ENCODE measurements around the gene GALNT5. TPM values are rescaled to one million over a fixed set of nuclear protein-coding genes. Genes with fewer than 3 reads are reported as not detected.
A peak's percentile ranks its signal among the peaks of the same experiment; 100 is the strongest.

GALNT5 gene
- total and polyA plus RNA-seq, 5 experiments from 2014 or later, result not detected

- Mint-ChIP-seq H3K36me3 (peaks cover 11 to 31% (median 22%) of the 10 kb centered on the region in 3 donors), H3K4me3 (no peak overlapping the region), H3K4me1 (peaks cover 15 to 27% (median 26%) of the 10 kb centered on the region in 4 donors), H3K27ac (no peak overlapping the region), H3K9me3 (no peaks in the 10 kb centered on the region), H3K27me3 (no peaks in the 10 kb centered on the region)
- ATAC-seq (no peak), DNase-seq (no peak)
- POLR2A ChIA-PET, result interaction anchor here (0.7 kb wide), 1 partner anchor 1134 kb away, joined by 4 read pairs; no protein-coding TSS in a partner anchor
These were observed 66.9 kb downstream of the GALNT5 start for GRCh38 chr2:157324331-157324843.

GRCh38 chr2:157325786-157326185, 68.3 kb downstream of the GALNT5 start, which contains the start of gene ERMN:
ERMN (minus strand) TSS chr2:157325824; CDS start chr2:157325642, 182 bp downstream.
- Mint-ChIP-seq H3K36me3 (peaks cover 11 to 27% (median 19%) of the 10 kb centered on the region in 3 donors), H3K27ac (peak within 1 kb of the TSS in 3 of 10 donors; percentile 39 to 84 (median 44)), H3K4me1 (peaks cover 19 to 40% (median 39%) of the 10 kb centered on the region in 4 donors), H3K9me3 (no peaks in the 10 kb centered on the region), H3K4me3 (no peak within 1 kb of the TSS), H3K27me3 (no peaks in the 10 kb centered on the region)
- no peak for ATAC-seq
- no peak for DNase-seq
- POLR2A ChIA-PET, result interaction anchor here (0.6 to 13.3 kb wide), 6 partner anchors 22 to 271 kb away, joined by 3 to 174 read pairs (median 17); partner anchors contain the start of gene CYTIP

- H3K4me3 Mint-ChIP-seq, result no peak overlapping the region
- peaks cover 4 to 22% (median 11%) of the 10 kb centered on the region in 3 donors for H3K36me3 Mint-ChIP-seq
- no peaks in the 10 kb centered on the region for H3K9me3 Mint-ChIP-seq
- ATAC-seq (no peak), DNase-seq (no peak)
- no peaks in the 10 kb centered on the region for H3K27me3 Mint-ChIP-seq
- peaks cover 20 to 49% (median 45%) of the 10 kb centered on the region in 4 donors for H3K4me1 Mint-ChIP-seq
- POLR2A ChIA-PET, result interaction anchor here (1.2 to 13.3 kb wide), 8 partner anchors 11 to 270 kb away, joined by 3 to 174 read pairs (median 12); partner anchors contain the start of gene CYTIP
- H3K27ac Mint-ChIP-seq, result peak overlapping the region in 3 of 10 donors; percentile 39 to 84 (median 44)
These were observed 69.2 kb downstream of the GALNT5 start for GRCh38 chr2:157326698-157327097.

GRCh38 chr2:157327200-157327599, 69.7 kb downstream of the GALNT5 start:
- Mint-ChIP-seq H3K4me1 (peaks cover 21 to 51% (median 49%) of the 10 kb centered on the region in 4 donors), H3K27me3 (no peaks in the 10 kb centered on the region), H3K36me3 (peaks cover 3 to 19% (median 6%) of the 10 kb centered on the region in 3 donors), H3K9me3 (no peaks in the 10 kb centered on the region), H3K27ac (peak overlapping the region; percentile 8 to 96 (median 93)), H3K4me3 (peak overlapping the region; percentile 51 to 84 (median 70))
- DNase-seq, result no peak
- ATAC-seq, result no peak
- POLR2A ChIA-PET, result interaction anchor here (0.5 to 13.3 kb wide), 17 partner anchors 11 to 1770 kb away, joined by 3 to 174 read pairs (median 4); partner anchors contain the start of gene CYTIP

- peaks cover 25 to 55% (median 53%) of the 10 kb centered on the region in 4 donors for H3K4me1 Mint-ChIP-seq
- H3K4me3 Mint-ChIP-seq, result peak overlapping the region; percentile 51 to 84 (median 70)
- ATAC-seq (peak; percentile 88 to 90), DNase-seq (peak; percentile 74 to 92 (median 82))
- peak overlapping the region; percentile 8 to 96 (median 93) for H3K27ac Mint-ChIP-seq
- H3K36me3 Mint-ChIP-seq, result peaks cover 3 to 14% (median 6%) of the 10 kb centered on the region in 3 donors
- no peaks in the 10 kb centered on the region for H3K27me3 Mint-ChIP-seq
- POLR2A ChIA-PET, result interaction anchor here (0.5 to 13.3 kb wide), 17 partner anchors 12 to 1770 kb away, joined by 3 to 174 read pairs (median 4); partner anchors contain the start of gene CYTIP
- H3K9me3 Mint-ChIP-seq, result no peaks in the 10 kb centered on the region
These were observed 70.4 kb downstream of the GALNT5 start for GRCh38 chr2:157327621-157328500.

- DNase-seq (no peak), ATAC-seq (no peak)
- H3K4me3 Mint-ChIP-seq, result peak overlapping the region in 2 of 10 donors; percentile 1 to 30
- peaks cover 35 to 70% (median 68%) of the 10 kb centered on the region in 4 donors for H3K4me1 Mint-ChIP-seq
- no peaks in the 10 kb centered on the region for H3K9me3 Mint-ChIP-seq
- POLR2A ChIA-PET, result interaction anchor here (1.1 to 13.3 kb wide), 6 partner anchors 76 to 106 kb away, joined by 3 to 174 read pairs (median 10); no protein-coding TSS in a partner anchor
- H3K27me3 Mint-ChIP-seq, result no peaks in the 10 kb centered on the region
- no peaks in the 10 kb centered on the region for H3K36me3 Mint-ChIP-seq
- peak overlapping the region in 9 of 10 donors; percentile 3 to 91 (median 72) for H3K27ac Mint-ChIP-seq
These were observed 72.0 kb downstream of the GALNT5 start for GRCh38 chr2:157329524-157329923.

- DNase-seq (no peak), ATAC-seq (no peak)
- POLR2A ChIA-PET, result interaction anchor here (1.0 to 13.3 kb wide), 6 partner anchors 72 to 110 kb away, joined by 4 to 174 read pairs (median 8); partner anchors contain the start of gene CYTIP
- H3K27ac Mint-ChIP-seq, result peak overlapping the region; percentile 10 to 91 (median 80)
- no peaks in the 10 kb centered on the region for H3K9me3 Mint-ChIP-seq
- H3K4me3 Mint-ChIP-seq, result peak overlapping the region in 3 of 10 donors; percentile 3 to 59 (median 15)
- H3K27me3 Mint-ChIP-seq, result no peaks in the 10 kb centered on the region
- H3K4me1 Mint-ChIP-seq, result peaks cover 41 to 87% (median 85%) of the 10 kb centered on the region in 4 donors
- no peaks in the 10 kb centered on the region for H3K36me3 Mint-ChIP-seq
These were observed 76.0 kb downstream of the GALNT5 start for GRCh38 chr2:157333304-157334047.

GRCh38 chr2:157334335-157334734, 76.8 kb downstream of the GALNT5 start:
- H3K4me3 Mint-ChIP-seq, result peak overlapping the region in 2 of 10 donors; percentile 3 to 38
- H3K4me1 Mint-ChIP-seq, result peaks cover 38 to 87% (median 86%) of the 10 kb centered on the region in 4 donors
- H3K27me3 Mint-ChIP-seq, result no peaks in the 10 kb centered on the region
- peak overlapping the region in 8 of 10 donors; percentile 4 to 91 (median 53) for H3K27ac Mint-ChIP-seq
- H3K9me3 Mint-ChIP-seq, result no peaks in the 10 kb centered on the region
- POLR2A ChIA-PET, result interaction anchor here (1.0 to 13.3 kb wide), 5 partner anchors 71 to 101 kb away, joined by 4 to 174 read pairs (median 13); no protein-coding TSS in a partner anchor
- ATAC-seq, result no peak
- no peak for DNase-seq
- H3K36me3 Mint-ChIP-seq, result peaks cover 0 to 5% (median 0%) of the 10 kb centered on the region in 3 donors

GRCh38 chr2:157334797-157335196, 77.3 kb downstream of the GALNT5 start:
- Mint-ChIP-seq H3K4me3 (peak overlapping the region in 2 of 10 donors; percentile 14 to 38), H3K9me3 (no peaks in the 10 kb centered on the region), H3K36me3 (peaks cover 0 to 8% (median 0%) of the 10 kb centered on the region in 3 donors), H3K4me1 (peaks cover 37 to 85% (median 82%) of the 10 kb centered on the region in 4 donors), H3K27ac (peak overlapping the region in 8 of 10 donors; percentile 3 to 91 (median 64)), H3K27me3 (no peaks in the 10 kb centered on the region)
- no peak for ATAC-seq
- DNase-seq, result no peak
- POLR2A ChIA-PET, result interaction anchor here (1.0 to 13.3 kb wide), 7 partner anchors 11 to 109 kb away, joined by 3 to 174 read pairs (median 10); partner anchors contain the start of gene CYTIP

GRCh38 chr2:157336137-157337010, 78.9 kb downstream of the GALNT5 start:
- Mint-ChIP-seq H3K9me3 (peaks cover 0 to 6% (median 3%) of the 10 kb centered on the region in 9 donors), H3K27me3 (no peaks in the 10 kb centered on the region), H3K4me3 (peak overlapping the region; percentile 33 to 76 (median 64)), H3K27ac (peak overlapping the region; percentile 17 to 91 (median 82)), H3K4me1 (peaks cover 30 to 74% (median 69%) of the 10 kb centered on the region in 4 donors), H3K36me3 (peaks cover 2 to 22% (median 3%) of the 10 kb centered on the region in 3 donors)
- POLR2A ChIA-PET, result interaction anchor here (0.5 to 13.3 kb wide), 13 partner anchors 11 to 128 kb away, joined by 3 to 174 read pairs (median 4); partner anchors contain the start of gene CYTIP
- DNase-seq (peak in 8 of 10 donors; percentile 17 to 68 (median 40)), ATAC-seq (peak; percentile 34 to 35)
